GM18507 (cell line): ENCODE measurements around the gene GAREM1.
"Not testable (repeated sequence)": the region's sequence is repeated elsewhere in the genome, so short reads cannot be mapped to it uniquely, and the experiment has no call there.

Experiments
- DNase-seq: peaks from one replicate; pipeline ENCODE4 v3.0.0; 2011; ENCODE audit warnings: low read depth; ENCODE audit not compliant: insufficient read length; ENCODE audit errors: extremely low spot score
- FAIRE-seq: peaks from 2 replicates; lab custom pipeline; 2011; peaks lifted over from hg19 to GRCh38; lab: Jason Lieb, UNC

Gene GAREM1

DNA sequence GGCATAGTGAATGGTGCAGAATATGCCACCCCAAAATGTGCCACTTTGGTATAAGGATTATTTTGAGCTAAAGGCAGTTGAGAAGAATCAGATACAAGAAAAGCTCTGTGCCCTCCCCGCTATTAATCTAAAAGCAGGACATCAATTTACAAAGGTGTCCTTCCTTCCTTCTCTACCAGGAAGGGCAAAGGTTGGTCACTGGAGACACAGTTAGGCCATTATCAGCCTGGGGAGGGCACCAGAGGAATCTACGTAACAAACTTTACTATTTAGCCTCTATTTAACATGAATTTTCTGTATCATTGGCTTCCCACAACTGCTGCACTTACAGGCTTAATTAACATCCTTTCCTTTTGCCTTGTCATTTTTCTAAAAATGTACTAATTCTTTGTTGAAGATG lies 228.3 kb downstream of the GAREM1 start:
- FAIRE-seq = no peak
- no peak for DNase-seq

DNA sequence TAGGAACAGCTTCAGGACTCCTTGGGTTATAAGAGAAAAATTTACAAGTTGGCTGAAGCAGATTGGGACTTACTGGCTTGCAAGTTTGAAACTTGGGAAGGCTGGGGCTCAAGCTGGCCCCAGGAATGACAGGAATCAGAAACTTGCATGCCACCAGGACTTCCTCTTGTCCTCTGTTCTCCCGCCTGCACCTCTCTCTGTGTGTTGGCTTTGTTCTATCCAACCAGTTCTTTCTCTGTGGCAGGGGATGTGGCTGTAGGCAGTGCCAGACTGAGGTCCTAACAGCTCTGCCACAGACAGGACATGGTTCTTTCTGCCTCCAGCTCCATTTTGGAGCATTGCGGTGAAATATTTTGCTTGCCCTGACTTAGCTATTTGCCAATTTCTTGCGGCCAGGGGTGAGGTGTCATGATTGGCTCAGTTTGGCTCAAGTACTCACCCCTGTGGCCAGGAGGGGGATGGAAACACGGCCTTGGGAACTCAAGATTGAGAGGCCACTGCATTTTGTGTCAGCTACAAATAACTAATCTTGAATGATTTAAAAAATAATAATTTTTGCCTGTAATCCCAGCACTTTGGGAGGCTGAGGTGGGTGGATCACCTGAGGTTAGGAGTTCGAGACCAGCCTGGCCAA lies 231.9 kb downstream of the GAREM1 start:
- DNase-seq (no peak), FAIRE-seq (no peak)

DNA sequence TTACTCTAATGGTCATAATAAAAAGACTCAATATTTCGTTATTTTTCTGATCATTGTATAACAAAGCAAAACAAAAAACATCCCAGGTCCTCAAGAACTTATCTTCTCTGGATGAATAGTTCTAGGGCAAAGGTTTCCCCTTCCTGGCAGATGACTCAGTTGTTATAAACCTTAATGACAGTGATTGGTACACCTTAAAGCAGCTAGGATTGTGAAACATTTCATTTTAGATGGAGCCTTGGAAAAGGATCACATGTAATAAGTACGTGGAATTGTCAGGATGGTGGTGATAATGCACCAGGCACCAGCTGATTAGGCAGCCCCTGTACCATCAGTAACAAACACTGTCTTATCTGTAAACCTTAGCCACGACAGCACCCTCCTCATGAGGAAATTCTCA lies 233.6 kb downstream of the GAREM1 start:
- FAIRE-seq (no peak), DNase-seq (no peak)

DNA sequence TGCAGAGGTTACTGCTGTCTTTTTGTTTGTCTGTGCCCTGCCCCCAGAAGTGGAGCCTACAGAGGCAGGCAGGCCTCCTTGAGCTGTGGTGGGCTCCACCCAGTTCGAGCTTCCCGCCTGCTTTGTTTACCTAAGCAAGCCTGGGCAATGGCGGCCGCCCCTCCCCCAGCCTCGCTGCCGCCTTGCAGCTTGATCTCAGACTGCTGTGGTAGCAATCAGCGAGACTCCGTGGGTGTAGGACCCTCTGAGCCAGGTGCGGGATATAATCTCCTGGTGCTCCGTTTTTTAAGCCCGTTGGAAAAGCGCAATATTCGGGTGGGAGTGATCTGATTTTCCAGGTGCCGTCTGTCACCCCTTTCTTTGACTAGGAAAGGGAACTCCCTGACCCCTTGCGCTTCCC lies 237.3 kb downstream of the GAREM1 start:
- not testable (repeated sequence) for DNase-seq, FAIRE-seq

DNA sequence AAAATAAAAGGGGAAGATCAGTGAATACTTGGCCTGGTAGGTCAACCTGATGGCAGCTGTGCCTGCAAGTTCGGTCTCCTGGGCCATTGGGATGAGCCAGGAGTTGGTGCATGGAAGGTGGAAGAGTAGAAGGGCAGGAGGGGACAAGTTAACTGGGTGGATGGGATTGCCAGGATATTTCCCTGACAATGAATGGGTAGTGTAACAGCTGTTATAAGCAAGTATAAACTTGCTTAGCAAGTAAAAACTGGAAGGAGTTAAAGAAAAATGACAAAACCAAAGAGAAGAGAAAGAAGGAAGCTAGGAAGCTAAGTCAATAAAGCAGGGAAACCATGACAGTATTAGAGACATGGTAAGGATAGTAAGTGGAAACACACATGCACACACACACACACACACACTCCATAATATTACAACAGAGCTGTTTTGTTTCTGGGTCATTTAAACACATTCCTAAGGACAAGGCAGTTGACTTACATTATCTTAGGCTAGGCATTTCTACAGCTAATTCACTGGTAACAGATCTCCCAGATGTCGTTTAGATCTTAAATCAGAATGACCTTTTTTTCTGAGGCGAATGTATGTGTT lies 251.2 kb downstream of the GAREM1 start:
- FAIRE-seq = no peak

DNA sequence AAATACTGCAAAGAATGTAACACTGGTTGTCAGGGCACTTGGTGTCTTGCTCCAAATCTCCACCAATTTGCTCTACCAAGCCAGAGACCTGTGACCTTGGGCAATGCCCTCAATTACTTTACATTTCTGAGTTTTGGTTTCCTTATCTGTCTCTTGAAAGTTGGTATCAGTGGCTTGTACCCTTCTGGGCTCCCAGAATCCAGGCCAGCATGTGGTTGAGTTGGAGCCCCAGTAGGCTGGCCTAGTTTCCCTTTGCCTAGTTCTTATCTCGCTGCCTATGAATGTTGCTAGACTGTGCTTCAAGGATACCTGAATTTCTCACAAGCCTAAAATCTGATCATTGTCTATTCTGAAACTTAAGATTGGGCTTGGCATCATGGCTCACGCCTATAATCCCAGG lies 254.3 kb downstream of the GAREM1 start:
- FAIRE-seq = no peak
- DNase-seq = no peak

More for the DNA sequence above, 251.2 kb downstream of the GAREM1 start:
- DNase-seq = no peak

DNA sequence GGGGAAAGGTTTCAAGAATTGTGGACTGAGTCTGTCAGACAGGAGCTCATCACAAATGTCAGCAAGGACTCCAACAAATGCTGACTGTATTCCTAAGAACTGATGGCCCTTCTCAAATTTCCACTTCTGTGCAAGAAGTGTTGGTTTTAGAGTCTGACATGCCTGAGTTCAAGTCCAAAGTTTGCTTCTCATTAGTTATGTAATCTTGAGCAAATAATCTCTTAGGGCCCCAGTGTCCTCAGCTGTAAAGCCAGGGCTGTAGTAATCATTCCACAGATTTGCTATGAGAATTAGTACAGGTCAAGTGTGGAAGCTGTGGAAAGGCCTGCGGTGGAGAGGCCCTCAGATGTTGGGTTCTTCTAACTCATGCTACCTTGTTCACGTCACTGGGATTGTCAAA lies 257.0 kb downstream of the GAREM1 start:
- FAIRE-seq (no peak), DNase-seq (no peak)
